LNCaP clone FGC (cell line): ENCODE data around the gene CEP152.
"Not testable (repeated sequence)": the region's sequence is repeated elsewhere in the genome, so short reads cannot be mapped to it uniquely, and the experiment has no call there.

ENCODE experiments used
- DNase-seq: peaks from one replicate; pipeline ENCODE4 v3.0.0-alpha.2; 2011; ENCODE audit warnings: low read depth
- H3K4me3 ChIP-seq: 2 replicates; pipeline ENCODE4 v1.5.1; 2011; ENCODE audit warnings: mild to moderate bottlenecking, low read depth, low read length, control low read depth
- TF ChIP-seq, protein P1 (sequence below): IDR thresholded peaks from 2 replicates; pipeline ENCODE4 v1.5.1; 2012; ENCODE audit warnings: mild to moderate bottlenecking; ENCODE audit not compliant: control insufficient read depth, insufficient read depth; ENCODE audit errors: extremely low read depth

Gene CEP152

DNA sequence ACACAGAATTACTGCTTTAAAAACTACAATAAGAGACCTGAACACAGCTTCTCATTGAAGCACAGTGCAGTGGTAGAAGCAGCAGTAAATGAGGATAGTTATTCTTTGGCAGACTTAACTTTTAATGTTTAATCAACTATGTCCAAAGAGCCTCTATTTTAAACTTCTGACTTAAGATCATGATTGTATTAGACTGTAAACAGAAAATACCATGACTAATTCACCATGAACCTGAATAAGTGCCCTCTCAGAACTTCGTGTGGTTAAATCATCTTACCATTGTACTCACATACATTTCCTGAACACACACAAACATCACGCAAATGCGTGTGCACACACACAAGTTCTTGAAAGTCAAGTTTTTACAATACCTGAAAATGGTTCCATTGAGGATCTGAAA lies 13.9 kb downstream of the CEP152 start:
- H3K4me3 ChIP-seq = no peak overlapping the region
- no peak for DNase-seq
- TF ChIP-seq, protein P1, sequence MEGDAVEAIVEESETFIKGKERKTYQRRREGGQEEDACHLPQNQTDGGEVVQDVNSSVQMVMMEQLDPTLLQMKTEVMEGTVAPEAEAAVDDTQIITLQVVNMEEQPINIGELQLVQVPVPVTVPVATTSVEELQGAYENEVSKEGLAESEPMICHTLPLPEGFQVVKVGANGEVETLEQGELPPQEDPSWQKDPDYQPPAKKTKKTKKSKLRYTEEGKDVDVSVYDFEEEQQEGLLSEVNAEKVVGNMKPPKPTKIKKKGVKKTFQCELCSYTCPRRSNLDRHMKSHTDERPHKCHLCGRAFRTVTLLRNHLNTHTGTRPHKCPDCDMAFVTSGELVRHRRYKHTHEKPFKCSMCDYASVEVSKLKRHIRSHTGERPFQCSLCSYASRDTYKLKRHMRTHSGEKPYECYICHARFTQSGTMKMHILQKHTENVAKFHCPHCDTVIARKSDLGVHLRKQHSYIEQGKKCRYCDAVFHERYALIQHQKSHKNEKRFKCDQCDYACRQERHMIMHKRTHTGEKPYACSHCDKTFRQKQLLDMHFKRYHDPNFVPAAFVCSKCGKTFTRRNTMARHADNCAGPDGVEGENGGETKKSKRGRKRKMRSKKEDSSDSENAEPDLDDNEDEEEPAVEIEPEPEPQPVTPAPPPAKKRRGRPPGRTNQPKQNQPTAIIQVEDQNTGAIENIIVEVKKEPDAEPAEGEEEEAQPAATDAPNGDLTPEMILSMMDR = no peak

DNA sequence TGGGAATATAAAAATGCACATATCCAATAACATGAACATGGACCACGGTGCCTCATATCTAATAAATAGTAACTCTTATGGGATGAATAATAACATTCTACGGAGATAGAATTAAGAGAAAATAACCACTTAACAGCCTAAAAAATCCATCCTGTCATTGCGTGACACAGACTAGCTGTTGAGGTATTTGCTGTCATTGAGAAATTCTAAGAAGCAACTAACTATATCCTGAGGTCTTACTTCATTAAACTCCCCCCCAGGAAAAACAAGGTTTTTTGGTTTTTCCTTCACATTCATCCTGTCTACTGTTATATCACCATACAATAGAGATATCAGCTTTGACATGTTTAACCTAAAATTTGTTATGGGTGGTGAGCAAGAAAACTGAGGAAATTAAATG lies 14.3 kb downstream of the CEP152 start:
- TF ChIP-seq, protein P1 = no peak
- no peak for DNase-seq
- H3K4me3 ChIP-seq = no peak overlapping the region

DNA sequence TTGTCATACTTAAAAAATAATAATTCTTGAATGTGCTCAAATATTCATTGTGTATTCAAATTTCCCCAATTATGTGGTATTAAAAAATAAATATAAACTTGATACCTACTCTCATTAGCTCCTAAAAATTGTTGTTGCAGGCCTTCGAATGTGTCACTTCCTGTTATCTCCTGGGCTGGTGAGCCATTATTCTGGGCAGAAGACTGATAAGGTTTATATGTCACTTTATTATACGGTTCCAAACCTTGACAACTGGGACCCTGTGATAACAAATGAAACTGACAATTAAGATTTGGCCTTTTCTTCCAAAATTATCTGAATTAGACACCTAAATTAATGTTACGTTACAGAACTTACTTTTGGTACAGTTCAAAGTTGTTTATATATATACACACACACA lies 15.0 kb downstream of the CEP152 start:
- DNase-seq = no peak
- H3K4me3 ChIP-seq = no peak overlapping the region
- TF ChIP-seq, protein P1 = no peak

DNA sequence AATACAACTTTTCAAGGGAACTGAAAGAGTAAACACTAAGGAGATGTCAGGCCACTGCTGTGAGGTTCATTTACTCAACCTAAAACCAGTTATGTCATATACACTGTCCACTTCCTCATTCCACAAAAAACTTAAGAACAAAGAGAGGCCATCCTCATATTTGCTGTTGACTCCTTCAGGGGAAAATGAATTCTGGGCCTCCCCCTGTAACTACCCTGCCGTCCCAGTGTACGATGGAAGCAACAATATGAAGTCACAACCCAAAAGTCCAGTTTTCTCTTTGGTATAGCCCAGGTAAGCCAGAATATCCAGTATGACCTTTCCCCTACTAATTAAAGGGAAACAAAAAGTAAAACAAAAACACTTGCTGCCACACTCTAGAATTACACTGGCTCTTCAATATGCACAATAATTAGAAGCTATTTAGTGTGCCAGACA lies 16.2 kb downstream of the CEP152 start:
- DNase-seq = no peak
- H3K4me3 ChIP-seq = no peak overlapping the region
- TF ChIP-seq, protein P1 = no peak

- TF ChIP-seq, protein P1 = no peak
- no peak overlapping the region for H3K4me3 ChIP-seq
- no peak for DNase-seq
Observed at GRCh38 chr15:48792408-48792807, 18.5 kb downstream of the CEP152 start.

- not testable (repeated sequence) for H3K4me3 ChIP-seq, DNase-seq
Observed at GRCh38 chr15:48790466-48791115, 20.3 kb downstream of the CEP152 start.

DNA sequence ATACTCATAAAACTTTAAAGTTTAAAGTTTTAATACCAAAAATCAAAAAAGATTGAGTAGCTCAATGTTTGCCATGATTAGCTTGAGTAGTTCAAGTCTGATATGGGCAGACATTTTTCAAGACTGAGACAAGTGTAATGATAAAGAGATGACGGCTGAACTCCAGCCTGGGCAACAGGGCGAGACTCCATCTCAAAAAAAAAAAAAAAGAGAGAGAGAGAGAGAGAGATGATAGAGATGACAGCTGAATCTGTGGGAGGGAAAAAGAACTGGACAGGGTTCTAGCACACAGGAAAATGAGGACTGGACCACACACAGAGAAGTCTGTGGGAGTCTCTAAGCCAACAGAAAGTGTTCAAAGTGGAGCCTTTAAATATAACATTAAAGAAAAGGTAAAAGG lies 25.2 kb downstream of the CEP152 start:
- no peak overlapping the region for H3K4me3 ChIP-seq
- TF ChIP-seq, protein P1 = no peak
- DNase-seq = no peak
